Parietal lobe (tissue), 2 donors: Measurements from ENCODE around the gene CCNB2. TPM values are rescaled to one million over a fixed set of nuclear protein-coding genes. Genes with fewer than 3 reads are reported as not detected.

ENCODE experiments used
- small RNA-seq: library from RNA; depleted of rRNA; stranded (forward); fragments of <200 nt; gene quantifications from one replicate; pipeline ENCODE3, GENCODE V24; 2014; ENCODE audit warnings: low replicate concordance
- total RNA-seq: library from RNA; depleted of rRNA; stranded (reverse); fragments of >200 nt; gene quantifications from one replicate; pipeline ENCODE4 v1.2.3, GENCODE V29; 2014

Gene CCNB2
- 9.7 TPM for total RNA-seq

DNA sequence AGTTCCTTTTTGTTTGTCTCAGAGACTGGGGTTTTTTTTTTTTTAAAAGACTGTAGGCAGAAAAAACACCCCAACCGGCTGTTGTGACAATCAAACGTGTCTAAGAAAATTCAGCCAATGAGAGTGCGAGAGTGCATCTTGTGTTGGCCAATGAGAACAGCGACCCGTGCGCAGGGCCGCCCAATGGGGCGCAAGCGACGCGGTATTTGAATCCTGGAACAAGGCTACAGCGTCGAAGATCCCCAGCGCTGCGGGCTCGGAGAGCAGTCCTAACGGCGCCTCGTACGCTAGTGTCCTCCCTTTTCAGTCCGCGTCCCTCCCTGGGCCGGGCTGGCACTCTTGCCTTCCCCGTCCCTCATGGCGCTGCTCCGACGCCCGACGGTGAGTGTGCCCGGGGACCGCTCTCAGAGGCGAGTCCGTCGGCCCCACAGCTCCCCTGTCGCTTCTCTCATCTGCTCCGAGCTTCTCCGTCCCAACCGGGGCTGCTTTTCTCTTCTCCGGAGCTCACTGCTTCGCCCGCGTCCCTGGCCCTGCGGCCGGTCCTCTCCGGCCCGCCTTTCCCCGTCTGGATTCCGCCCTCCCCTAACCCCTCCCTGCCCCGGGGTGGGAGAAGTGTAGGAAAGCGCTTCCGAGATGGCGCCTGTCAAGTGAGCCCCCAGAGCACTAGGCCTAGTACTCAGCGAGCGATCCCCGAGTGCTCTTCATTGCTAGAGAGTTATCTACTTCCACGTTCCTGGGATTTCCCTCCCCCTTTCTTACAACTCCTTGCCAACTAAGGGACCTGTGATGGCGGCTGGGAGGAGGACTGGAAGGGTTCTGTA is at the start of gene CCNB2:
Gene CCNB2, plus strand, starts transcription at position 235 of the 821 bp plus-strand sequence. Its CDS starts 123 bp downstream, at position 358.

Small RNA genes lying within 50 kb of the gene (small RNA-seq; reads per million reads assigned to genes)
- 0.24 reads per million for gene MIR2116

Other genes starting within 250 kb of the CCNB2 start
- 167 TPM for gene SLTM, start 171.5 kb upstream of the CCNB2 start, total RNA-seq
- 49.1 TPM for gene RNF111, start 117.5 kb upstream of the CCNB2 start, total RNA-seq
- gene LDHAL6B, start 101.7 kb downstream of the CCNB2 start, total RNA-seq, result not detected